A549 treated with AZD2906 at 1 μM for 4 hours (cell line): Measurements from ENCODE around the gene TTC31. TPM values are rescaled to one million over a fixed set of nuclear protein-coding genes. Genes with fewer than 3 reads are reported as not detected.

Source experiments
- total RNA-seq: library from RNA; stranded (reverse); fragments of 200-300 nt; extraction: Qiagen RNA extraction; gene quantifications from 5 replicates; pipeline ENCODE4 v1.2.3, GENCODE V29; 2022

The TTC31 gene
- total RNA-seq, 1 experiment from 2014 or later, result 17.7 TPM

Other genes with a start within 250 kb of the TTC31 start
- gene SLC4A5, start 139.7 kb upstream of the TTC31 start, total RNA-seq, result 0.15 to 0.47 TPM (median 0.24 TPM) in 5 replicates
- 112 to 150 TPM (median 144 TPM) in 5 replicates for gene DCTN1, start 102.8 kb upstream of the TTC31 start, total RNA-seq
- gene C2orf81, start 61.5 kb upstream of the TTC31 start, total RNA-seq, result 2.4 to 3.6 TPM (median 3.2 TPM) in 5 replicates
- gene WDR54, start 61.4 kb upstream of the TTC31 start, total RNA-seq, result 76.9 to 92.7 TPM (median 91.5 TPM) in 5 replicates
- gene RTKN, start 41.1 kb upstream of the TTC31 start, total RNA-seq, result 18.7 to 24.5 TPM (median 22.4 TPM) in 5 replicates
- 43.7 to 51.1 TPM (median 48.7 TPM) in 5 replicates for gene INO80B, start 28.0 kb upstream of the TTC31 start, total RNA-seq
- 49.4 to 85.1 TPM (median 81.5 TPM) in 5 replicates for gene WBP1, start 24.6 kb upstream of the TTC31 start, total RNA-seq
- gene MOGS, start 17.7 kb upstream of the TTC31 start, total RNA-seq, result 44.0 to 55.8 TPM (median 52.5 TPM) in 5 replicates
- 93.9 to 164 TPM (median 141 TPM) in 5 replicates for gene MRPL53, start 10.4 kb upstream of the TTC31 start, total RNA-seq
- 10.5 to 16.0 TPM (median 13.2 TPM) in 5 replicates for gene CCDC142, start 83 bp upstream of the TTC31 start, total RNA-seq
- 3.2 to 4.3 TPM (median 3.8 TPM) in 5 replicates for gene LBX2, start 16.5 kb downstream of the TTC31 start, total RNA-seq
- 29.9 to 35.0 TPM (median 31.9 TPM) in 5 replicates for gene PCGF1, start 24.6 kb downstream of the TTC31 start, total RNA-seq
- gene TLX2, start 31.4 kb downstream of the TTC31 start, total RNA-seq, result 0.24 to 0.37 TPM (median 0.30 TPM) in 5 replicates
- gene DQX1, start 43.1 kb downstream of the TTC31 start, total RNA-seq, result 0.07 to 0.15 TPM (median 0.13 TPM) in 5 replicates
- gene AUP1, start 46.6 kb downstream of the TTC31 start, total RNA-seq, result 185 to 250 TPM (median 238 TPM) in 5 replicates
- gene HTRA2, start 46.9 kb downstream of the TTC31 start, total RNA-seq, result 33.1 to 41.7 TPM (median 39.3 TPM) in 5 replicates
- 0.31 to 0.60 TPM (median 0.49 TPM) in 5 replicates for gene LOXL3, start 70.9 kb downstream of the TTC31 start, total RNA-seq
- 3.4 to 4.9 TPM (median 4.4 TPM) in 5 replicates for gene DOK1, start 71.6 kb downstream of the TTC31 start, total RNA-seq
- gene M1AP, start 165.2 kb downstream of the TTC31 start, total RNA-seq, result not detected in 5 replicates
- gene SEMA4F, start 171.2 kb downstream of the TTC31 start, total RNA-seq, result 8.7 to 11.8 TPM (median 10.7 TPM) in 5 replicates